KMS-11 (cell line): ENCODE measurements around the gene ANKRD63.

Source experiments
- H2AFZ ChIP-seq: fragments of 200-600 bp; sonication (generic); 2 replicates; pipeline ENCODE4 v1.6.1; 2016; ENCODE audit warnings: antibody characterized with exemption, mixed run types, low read depth
- H3K27ac ChIP-seq: fragments of 200-600 bp; sonication (generic); 2 replicates; pipeline ENCODE4 v1.6.1; 2016; ENCODE audit warnings: mild to moderate bottlenecking, mixed run types
- H3K27me3 ChIP-seq: fragments of 200-600 bp; sonication (generic); 2 replicates; pipeline ENCODE4 v1.6.1; 2017; ENCODE audit warnings: mild to moderate bottlenecking, low read depth, mixed run types, moderate library complexity; ENCODE audit not compliant: insufficient read depth
- H3K36me3 ChIP-seq: fragments of 200-600 bp; sonication (generic); 2 replicates; pipeline ENCODE4 v1.6.1; 2017; ENCODE audit warnings: mild to moderate bottlenecking, mixed run types; ENCODE audit not compliant: insufficient read depth
- H3K4me1 ChIP-seq: fragments of 200-600 bp; sonication (generic); 2 replicates; pipeline ENCODE4 v1.6.1; 2016; ENCODE audit warnings: mild to moderate bottlenecking, low read depth, mixed run types; ENCODE audit not compliant: poor library complexity, severe bottlenecking
- H3K4me2 ChIP-seq: fragments of 200-600 bp; sonication (generic); 2 replicates; pipeline ENCODE4 v1.7.0; 2016; ENCODE audit warnings: mild to moderate bottlenecking, mixed run types
- H3K4me3 ChIP-seq: fragments of 200-600 bp; sonication (generic); IDR thresholded peaks from 2 replicates; pipeline ENCODE4 v1.6.1; 2017; ENCODE audit warnings: low read depth, low read length, mixed read lengths; ENCODE audit not compliant: insufficient read depth
- H3K79me2 ChIP-seq: fragments of 200-600 bp; sonication (generic); 2 replicates; pipeline ENCODE4 v1.6.1; 2016; ENCODE audit warnings: low read depth, mixed run types; ENCODE audit not compliant: insufficient read depth
- H3K9ac ChIP-seq: fragments of 200-600 bp; sonication (generic); 2 replicates; pipeline ENCODE4 v1.6.1; 2016; ENCODE audit warnings: mild to moderate bottlenecking, mixed run types
- H4K20me1 ChIP-seq: fragments of 200-600 bp; sonication (generic); 2 replicates; pipeline ENCODE4 v1.6.1; 2016; ENCODE audit warnings: mild to moderate bottlenecking, mixed run types; ENCODE audit not compliant: insufficient read depth
- CTCF ChIP-seq: fragments of 200-600 bp; sonication (generic); conservative IDR thresholded peaks from 2 replicates; pipeline ENCODE4 v1.6.1; 2017; ENCODE audit warnings: low read depth, mild to moderate bottlenecking, antibody characterized with exemption, low read length, moderate library complexity, mixed read lengths

ANKRD63 gene

GRCh38 chr15:40247406-40247971 is 35.4 kb downstream of the ANKRD63 start:
- Histone ChIP-seq H3K4me2 (no peak overlapping the region), H3K4me1 (no peaks in the 10 kb centered on the region), H3K9ac (no peak overlapping the region), H3K27ac (no peak overlapping the region), H3K4me3 (no peak overlapping the region), H2AFZ (no peak overlapping the region), H3K36me3 (no peaks in the 10 kb centered on the region), H4K20me1 (no peaks in the 10 kb centered on the region), H3K27me3 (no peaks in the 10 kb centered on the region; the same call in 1 of the 2 replicates), H3K79me2 (no peaks in the 10 kb centered on the region)
- TF ChIP-seq CTCF, result no peak

DNA sequence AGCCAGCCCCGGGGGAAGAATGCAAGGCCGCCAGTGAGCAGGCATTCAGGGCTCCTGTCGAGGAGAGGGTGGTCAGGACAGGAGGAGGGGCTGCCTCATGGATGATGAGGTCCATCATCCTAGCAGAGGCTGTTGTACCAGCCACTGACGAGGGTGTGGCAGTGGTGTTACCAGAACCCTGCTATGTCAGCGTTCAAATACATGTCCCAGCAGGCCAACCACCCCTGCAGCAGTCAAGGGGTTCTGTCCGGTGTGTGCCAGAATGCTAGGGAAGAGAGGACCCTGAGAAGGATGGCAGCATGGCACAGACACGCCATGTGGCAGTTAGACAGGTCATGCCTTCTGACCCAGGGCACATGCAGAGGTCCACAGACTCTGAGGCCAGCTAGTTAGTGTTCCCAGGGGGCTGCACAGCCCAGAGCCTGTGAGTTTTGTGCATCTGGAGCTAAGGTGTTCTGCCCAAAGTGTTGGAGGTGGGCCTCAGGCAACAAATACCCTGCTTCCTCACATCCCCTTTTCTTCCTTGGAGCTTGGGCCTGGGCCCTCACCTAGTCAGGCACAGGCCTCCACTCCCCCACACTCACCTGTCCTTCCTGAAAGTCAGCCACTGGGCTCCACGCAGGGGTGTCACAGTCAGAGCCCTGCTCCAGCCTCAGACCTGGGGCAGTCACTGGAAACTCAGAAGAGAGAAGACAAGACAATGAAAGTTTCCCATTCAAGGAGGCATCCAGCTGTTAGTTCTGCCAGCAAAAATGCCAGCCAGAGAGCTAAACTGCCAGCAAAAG is 36.2 kb downstream of the ANKRD63 start:
- no peak for TF ChIP-seq CTCF
- Histone ChIP-seq H3K4me1 (no peaks in the 10 kb centered on the region), H3K79me2 (no peaks in the 10 kb centered on the region), H4K20me1 (no peaks in the 10 kb centered on the region), H2AFZ (no peak overlapping the region), H3K27me3 (no peaks in the 10 kb centered on the region; the same call in 1 of the 2 replicates), H3K27ac (no peak overlapping the region), H3K4me2 (no peak overlapping the region), H3K4me3 (no peak overlapping the region), H3K36me3 (no peaks in the 10 kb centered on the region), H3K9ac (no peak overlapping the region)

GRCh38 chr15:40245666-40246450 is 37.0 kb downstream of the ANKRD63 start:
- no peaks in the 10 kb centered on the region for H4K20me1 ChIP-seq
- no peaks in the 10 kb centered on the region for H3K36me3 ChIP-seq
- H3K9ac ChIP-seq, result no peak overlapping the region
- H2AFZ ChIP-seq, result no peak overlapping the region
- no peak for TF ChIP-seq CTCF
- H3K27ac ChIP-seq, result no peak overlapping the region
- no peak overlapping the region for H3K4me3 ChIP-seq
- no peaks in the 10 kb centered on the region for H3K79me2 ChIP-seq
- H3K4me2 ChIP-seq, result no peak overlapping the region
- no peaks in the 10 kb centered on the region; the same call in 1 of the 2 replicates for H3K27me3 ChIP-seq
- H3K4me1 ChIP-seq, result no peaks in the 10 kb centered on the region

DNA sequence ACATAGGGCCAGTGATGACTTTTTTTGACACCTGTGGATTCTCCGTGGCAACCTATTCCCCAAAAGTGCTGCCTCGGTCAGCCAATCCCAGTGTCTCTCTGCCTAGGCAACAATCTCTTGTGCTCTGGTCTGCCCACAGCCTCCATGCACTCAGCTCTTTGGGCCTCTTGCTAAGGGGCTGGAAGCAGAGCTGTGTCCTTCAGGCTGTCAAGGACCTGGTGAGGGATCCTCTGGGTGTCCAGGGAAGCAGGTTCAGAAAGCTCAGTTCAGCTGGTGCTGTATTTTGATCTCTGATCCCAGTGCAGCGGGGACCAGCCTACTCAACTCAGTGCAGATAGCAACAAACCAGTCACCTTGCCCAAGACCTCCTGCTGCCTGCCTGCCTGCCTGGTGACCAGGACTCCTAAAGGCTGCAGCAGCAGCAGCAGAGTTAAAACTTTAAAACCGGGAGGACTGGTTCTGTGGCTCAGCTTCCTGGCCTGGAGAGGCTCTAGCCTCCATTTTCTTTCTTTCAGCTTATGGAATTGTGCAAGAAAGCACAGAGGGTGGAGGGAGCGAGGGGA is 37.8 kb downstream of the ANKRD63 start:
- Histone ChIP-seq H3K4me2 (no peak overlapping the region), H2AFZ (no peak overlapping the region), H3K9ac (no peak overlapping the region), H4K20me1 (no peaks in the 10 kb centered on the region), H3K4me3 (no peak overlapping the region), H3K36me3 (no peaks in the 10 kb centered on the region), H3K27me3 (no peaks in the 10 kb centered on the region), H3K79me2 (no peaks in the 10 kb centered on the region), H3K27ac (no peak overlapping the region), H3K4me1 (no peaks in the 10 kb centered on the region)
- no peak for TF ChIP-seq CTCF
